CD4-positive, alpha-beta T cell treated with Interleukin-12 subunit alpha and Interleukin-12 subunit beta, for 1 hour (primary cell): Measurements from ENCODE around the gene GFM1.

Experiments used
- DNase-seq: peaks from one replicate; pipeline ENCODE4 v3.0.0-alpha.2; 2020

GFM1 gene

DNA sequence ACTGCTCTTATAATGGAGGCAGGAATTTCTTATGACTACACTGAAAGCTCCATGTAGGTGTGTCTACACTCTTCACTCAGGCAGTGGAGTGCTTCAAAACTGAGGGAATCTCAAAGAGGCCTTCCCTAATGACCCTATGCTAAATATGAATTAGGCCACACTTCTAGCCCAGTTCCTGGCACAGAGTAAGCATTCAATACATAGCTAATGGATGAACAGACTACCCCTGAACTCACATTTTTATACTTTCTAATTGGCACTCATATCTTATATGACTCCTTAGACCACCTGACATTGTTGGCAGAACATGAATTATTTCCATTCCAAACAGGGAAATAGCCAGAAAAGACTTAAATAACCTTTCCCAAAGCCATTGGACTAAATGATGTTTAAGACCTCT is 84.5 kb downstream of the GFM1 start:
- no peak for DNase-seq

DNA sequence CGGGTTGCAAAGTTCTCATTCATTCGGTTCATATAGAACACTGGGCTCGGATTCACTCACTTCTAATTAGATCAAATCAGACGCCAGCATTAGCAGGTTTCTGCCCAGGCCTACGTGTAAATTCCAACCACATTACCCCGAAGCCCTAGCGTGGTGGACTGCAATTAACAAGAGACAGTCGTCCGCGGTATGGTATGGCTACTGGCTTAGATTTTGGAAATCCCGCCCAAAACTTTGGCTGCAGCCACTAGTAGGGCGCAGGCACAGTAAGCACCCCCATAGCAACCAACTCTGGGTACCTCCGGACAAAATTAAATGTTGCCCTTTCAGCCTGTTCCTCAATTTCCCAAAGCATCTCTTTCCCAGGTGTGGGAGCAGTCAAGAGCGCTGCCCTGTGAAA is 87.2 kb downstream of the GFM1 start:
- no peak for DNase-seq

DNA sequence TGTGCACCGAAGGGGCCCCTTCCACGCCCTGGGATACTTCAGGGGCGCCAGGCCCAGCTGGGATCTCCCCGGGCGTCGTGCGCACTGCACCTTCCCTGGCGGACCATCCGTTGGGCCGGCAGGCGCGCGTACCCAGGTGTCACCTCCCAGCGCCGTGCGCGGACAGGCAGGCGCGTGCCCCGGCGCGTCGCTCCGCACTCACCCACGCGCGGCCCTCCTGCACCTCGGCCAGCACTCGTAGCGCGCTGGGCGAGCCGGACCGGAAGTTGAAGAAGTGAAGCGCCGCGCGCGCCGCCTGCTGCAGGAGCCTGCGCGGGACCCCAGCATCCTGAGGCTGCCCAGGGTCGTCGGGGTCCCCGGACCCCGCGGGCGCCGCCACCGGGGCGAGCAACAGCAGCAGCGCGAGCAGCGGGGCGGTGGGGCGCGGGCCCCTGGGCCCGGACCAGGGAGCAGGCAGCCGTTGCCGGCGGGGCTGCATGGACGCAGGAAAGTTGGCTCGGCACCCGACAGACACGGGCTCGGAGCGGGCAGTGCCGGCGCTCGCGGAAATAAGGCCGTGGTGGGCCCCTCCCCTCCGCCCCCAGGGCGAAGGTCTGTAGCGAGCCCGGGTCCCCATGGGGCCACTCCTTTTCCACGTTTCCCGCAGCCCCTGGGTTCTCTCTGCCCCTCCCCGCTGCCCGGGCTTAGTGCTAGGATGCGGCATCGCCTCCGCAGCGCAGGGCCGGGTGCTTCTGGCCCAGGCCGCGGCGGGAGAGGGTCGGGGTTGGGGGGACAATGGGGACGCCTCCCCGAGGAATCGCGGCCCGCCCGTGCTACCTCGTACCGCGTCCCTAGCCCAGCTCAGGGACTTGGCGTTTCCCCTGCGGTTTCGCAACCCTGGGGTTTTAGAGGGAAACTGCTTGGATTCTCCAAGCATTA is 87.9 kb downstream of the GFM1 start, which contains the start of gene RARRES1:
Gene RARRES1, minus strand, starts transcription at position 520 of the 918 bp plus-strand sequence. Its CDS starts 42 bp downstream, at position 478.
- peak; percentile 27 for DNase-seq

DNA sequence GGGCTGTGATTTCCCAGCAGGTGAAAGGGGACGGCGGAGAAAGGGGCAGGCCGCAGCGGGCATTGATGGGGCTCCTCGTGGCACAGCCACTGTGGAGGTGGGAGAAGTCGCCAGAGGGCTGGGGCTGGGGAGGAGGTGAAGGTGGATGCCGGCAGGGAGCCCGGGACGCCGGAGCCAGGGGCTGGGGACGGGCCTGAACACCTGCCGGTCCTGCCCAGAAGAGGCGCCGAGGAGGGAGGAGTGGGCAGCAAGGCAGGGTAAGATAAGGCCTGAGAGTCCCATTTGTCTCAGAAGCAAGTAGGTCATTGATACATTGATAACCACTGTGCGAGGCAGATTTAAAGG is 88.5 kb downstream of the GFM1 start:
- no peak for DNase-seq

DNA sequence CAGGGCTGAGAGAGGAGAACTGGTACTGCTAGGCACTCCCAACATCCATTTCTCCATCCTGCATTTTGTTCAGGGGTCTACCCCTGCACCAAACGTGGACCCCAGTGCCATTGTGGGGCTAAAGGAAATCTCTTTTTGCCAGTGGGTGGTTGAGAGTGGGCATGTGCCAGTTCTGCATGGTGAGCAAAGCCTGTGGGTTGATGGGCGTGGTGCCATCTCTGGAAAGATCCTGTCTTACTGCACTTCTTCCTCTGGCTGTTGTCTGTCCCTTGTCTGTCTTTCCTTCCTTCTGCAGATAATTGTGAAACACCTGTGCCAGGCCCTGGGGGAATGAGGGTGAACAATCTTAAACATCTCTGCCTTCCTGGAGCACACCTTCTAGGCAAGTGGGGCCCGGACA is 89.3 kb downstream of the GFM1 start:
- DNase-seq, result no peak

DNA sequence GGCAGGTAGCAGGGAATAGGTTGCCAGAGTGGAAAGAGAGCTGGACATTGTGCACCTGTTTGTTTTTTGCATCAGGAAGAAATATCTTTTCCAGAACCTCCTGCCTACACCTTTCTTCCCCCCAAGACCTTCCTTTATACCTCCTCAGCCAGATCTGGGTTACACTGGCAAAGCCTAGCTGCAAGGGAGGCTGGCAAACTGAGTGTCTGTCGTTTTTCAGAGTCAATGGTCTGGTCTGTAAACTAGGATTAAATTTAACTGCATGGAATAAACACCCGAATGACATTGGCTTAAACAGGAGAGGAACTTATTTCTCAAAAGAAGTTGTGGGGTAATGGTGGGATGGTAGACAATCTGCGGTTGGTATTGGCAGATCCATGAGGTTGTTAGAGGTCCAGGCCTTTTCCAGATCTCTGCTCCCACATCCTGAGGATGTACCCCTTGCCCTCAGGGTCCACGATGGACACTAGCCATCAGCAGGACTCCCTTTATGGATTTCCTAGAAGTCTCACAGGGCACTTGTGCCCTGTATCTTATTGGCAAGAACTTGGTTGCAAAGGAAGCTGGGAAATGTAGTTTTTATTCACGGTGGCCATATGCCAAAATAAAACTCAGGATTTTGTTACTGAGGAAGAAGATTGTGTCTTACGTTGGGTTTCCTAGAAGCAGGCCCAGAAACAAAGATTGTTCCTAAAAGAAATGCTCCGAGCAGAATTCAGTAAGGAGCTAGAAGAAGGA is 91.1 kb downstream of the GFM1 start:
- no peak for DNase-seq

DNA sequence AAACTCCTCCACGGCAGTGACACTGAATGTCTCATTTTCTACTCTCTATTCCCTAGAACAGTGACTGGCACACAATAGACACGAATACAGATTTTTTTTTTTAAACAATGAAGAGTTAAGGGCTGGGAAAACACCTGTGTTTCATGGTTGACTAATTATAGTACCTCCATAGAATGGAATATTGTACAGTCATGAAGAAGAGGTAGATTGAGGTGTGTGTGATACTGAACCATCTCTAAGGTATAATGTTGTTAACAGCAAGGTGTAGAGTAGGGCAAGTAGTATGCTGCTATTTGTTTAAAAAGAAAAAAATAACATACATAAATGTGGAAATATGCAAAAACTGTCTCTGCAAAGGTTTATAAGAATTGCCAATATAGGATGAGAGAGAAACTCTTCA is 93.1 kb downstream of the GFM1 start:
- DNase-seq, result no peak

DNA sequence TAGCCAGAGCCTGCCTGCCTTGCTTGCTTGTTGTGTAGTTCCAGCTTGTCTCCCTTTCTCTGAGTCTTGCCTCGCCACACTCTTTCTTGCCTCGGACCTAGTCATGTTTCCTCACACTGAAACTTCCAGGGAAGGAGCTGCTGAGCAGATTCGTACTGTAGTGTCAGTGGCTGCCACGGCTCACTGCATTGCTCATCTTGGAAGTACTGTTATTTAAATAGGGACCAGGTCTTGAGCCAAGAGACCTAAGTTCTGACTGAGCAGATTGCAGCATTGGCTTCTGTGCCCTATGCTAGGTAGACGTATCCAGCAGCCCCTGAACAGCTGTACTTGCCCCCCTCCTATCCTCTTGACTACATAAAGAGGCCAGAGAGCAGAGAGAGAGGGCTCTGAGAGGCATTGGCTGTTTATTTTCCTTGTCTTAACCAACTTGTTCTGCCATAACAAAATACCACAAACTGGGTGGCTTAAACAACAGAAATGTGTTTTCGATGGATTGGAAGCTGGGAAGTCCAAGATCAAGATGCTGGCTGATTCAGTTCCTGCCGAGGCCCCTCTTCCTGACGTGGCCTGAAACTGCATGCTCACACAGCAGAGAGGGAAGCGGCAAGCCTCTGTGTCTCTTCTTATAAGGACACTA is 93.8 kb downstream of the GFM1 start:
- no peak for DNase-seq

DNA sequence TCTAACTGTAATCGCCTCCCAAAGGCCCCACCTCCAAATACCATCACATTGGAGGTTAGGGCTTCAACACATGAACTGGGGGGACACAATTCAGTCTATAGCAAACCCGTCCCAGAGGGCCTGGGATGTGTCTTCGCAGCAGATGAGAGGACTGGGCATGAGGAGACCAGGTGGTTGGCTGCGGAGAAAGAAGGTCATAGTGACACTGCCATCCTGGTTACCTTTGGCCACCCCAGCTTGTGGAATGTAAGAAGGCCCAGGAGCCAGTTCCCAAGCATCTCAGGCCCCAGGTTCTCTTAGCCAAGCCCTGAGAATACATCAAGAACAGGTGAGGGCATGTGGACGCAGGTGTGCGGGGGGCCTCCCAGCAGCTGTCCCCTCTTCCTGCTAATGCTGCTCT is 94.3 kb downstream of the GFM1 start:
- no peak for DNase-seq

DNA sequence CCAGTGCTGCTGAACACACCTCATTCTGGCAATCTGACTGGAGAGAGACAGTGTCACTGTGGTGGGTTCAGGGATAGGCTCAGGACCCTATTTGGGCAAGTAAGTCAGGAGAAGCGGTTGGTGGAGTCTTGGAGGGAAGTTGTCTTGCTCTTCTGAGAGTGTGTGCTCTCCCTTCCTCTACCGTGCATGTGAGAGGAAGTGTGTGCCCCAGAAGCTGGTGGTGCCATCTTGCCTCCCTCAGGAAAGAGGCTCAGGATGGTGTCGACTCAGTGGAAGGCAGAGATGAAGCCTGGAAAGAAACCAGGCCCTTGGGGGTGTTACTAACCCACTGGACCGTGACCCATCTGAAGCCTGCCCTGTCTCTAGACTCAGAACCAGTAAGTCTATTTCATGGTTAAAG is 94.8 kb downstream of the GFM1 start:
- no peak for DNase-seq

DNA sequence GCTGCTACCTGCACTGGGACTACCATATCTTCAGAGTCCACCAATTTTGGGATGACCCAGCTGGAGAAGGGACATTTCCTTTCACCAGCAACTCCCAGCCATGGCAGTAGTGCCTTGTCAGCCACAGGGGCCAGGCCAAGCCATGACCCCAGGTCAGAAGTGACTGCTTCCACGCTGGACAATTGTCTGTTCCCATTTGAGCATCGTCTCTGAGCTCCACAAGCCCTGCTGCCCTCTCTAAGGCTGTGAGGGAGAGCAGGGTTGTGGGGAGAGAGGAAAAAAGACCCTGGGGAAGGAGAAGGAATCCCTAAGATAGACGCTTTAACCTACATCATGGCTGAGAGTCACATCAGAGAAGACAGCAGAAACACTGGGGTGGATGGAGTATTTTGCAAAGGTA is 95.3 kb downstream of the GFM1 start:
- no peak for DNase-seq
